Osteocyte (in vitro differentiated cells): ENCODE data around the gene SPDYE17. TPM values are rescaled to one million over a fixed set of nuclear protein-coding genes. Genes with fewer than 3 reads are reported as not detected.
"Not testable (repeated sequence)": the region's sequence is repeated elsewhere in the genome, so short reads cannot be mapped to it uniquely, and the experiment has no call there.

Experiments
- DNase-seq: peaks from one replicate; pipeline ENCODE4 v3.0.0; 2021; ENCODE audit warnings: mixed read lengths; ENCODE audit not compliant: unreplicated experiment; ENCODE audit errors: extremely low spot score
- H3K27ac Mint-ChIP-seq: one replicate; pipeline ENCODE4 v1.8.0; 2021; ENCODE audit warnings: mild to moderate bottlenecking, mixed read lengths; ENCODE audit not compliant: unreplicated experiment
- H3K27me3 Mint-ChIP-seq: one replicate; pipeline ENCODE4 v1.8.0; 2021; ENCODE audit warnings: mixed read lengths; ENCODE audit not compliant: unreplicated experiment
- H3K36me3 Mint-ChIP-seq: one replicate; pipeline ENCODE4 v1.8.0; 2021; ENCODE audit warnings: mixed read lengths; ENCODE audit not compliant: unreplicated experiment
- H3K4me1 Mint-ChIP-seq: one replicate; pipeline ENCODE4 v1.8.0; 2021; ENCODE audit warnings: mixed read lengths; ENCODE audit not compliant: unreplicated experiment
- H3K4me3 Mint-ChIP-seq: one replicate; pipeline ENCODE4 v1.8.0; 2021; ENCODE audit warnings: mild to moderate bottlenecking, moderate library complexity, mixed read lengths; ENCODE audit not compliant: unreplicated experiment
- H3K9me3 Mint-ChIP-seq: one replicate; pipeline ENCODE4 v1.8.0; 2021; ENCODE audit warnings: mixed read lengths; ENCODE audit not compliant: unreplicated experiment
- total RNA-seq: library from RNA; stranded (reverse); gene quantifications from 2 replicates; pipeline ENCODE4 v1.2.1, GENCODE V29; 2021

The SPDYE17 gene
- total RNA-seq, 1 donor from 2014 or later, result not detected

DNA sequence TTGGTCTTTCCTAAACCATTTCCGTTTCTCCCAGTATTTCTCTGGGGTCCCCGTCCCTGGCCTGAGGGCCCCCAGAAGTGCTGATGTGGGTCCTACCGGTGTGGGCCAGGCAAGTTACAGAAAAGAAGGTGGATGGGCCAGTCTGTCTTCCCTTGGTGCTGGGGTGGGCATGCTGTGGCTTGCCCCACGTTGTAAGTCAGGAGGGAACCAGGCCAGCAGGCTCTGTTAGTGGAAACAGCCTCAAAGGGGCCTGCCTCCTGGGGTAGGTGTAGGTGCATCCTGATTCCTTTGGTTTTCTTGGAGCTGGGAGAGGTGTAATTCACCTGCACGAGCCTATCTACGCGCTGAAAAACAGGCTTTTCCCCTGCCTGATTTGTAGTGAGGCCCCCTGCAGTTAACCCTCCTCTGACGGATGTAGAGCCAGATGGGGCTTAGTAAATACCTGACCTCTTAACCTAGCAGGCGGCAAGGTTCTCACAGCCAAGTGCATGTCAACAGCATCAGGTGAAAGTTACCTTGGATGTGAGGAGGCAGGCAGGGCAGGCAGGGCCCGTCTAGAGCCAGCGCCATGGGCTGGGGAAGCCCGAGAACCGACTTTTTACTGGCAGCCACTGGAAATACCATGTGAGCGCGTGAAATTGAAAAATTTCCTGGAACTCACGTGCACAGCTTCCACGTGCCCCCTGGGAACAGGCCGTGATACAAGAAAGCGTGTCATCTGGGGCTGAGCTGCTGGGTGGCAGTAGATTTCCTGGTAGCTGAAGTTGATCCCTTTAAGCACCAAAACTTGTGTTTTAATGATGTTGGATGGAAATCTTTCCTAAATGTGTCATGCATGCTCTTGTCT is 48.0 kb downstream of the SPDYE17 start:
- H3K27ac Mint-ChIP-seq, H3K4me3 Mint-ChIP-seq: not testable (repeated sequence)

DNA sequence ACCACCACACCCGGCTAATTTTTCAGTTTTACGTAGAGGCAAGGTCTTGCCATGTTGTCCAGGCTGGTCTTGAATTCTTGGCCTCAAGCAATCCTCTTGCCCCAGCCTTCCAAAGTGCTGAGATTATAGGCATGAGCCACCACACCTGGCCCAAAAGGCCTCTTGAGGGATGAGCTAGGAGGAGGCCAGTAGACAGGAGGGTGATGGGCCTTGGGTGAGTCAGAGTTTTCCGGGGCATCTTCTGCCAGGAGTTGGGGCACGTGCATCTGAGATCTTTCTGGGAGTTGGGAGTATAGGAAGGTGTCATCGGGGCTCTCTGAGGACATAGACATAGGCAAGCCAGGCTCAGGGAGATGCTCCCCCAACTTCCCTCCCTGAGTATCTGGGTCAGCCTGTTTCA is 48.8 kb downstream of the SPDYE17 start:
- not testable (repeated sequence) for H3K36me3 Mint-ChIP-seq, H3K27ac Mint-ChIP-seq, H3K4me3 Mint-ChIP-seq, DNase-seq, H3K27me3 Mint-ChIP-seq, H3K9me3 Mint-ChIP-seq, H3K4me1 Mint-ChIP-seq

More for the DNA sequence above, 48.0 kb downstream of the SPDYE17 start:
- not testable (repeated sequence) for DNase-seq, H3K4me1 Mint-ChIP-seq, H3K9me3 Mint-ChIP-seq, H3K27me3 Mint-ChIP-seq, H3K36me3 Mint-ChIP-seq

DNA sequence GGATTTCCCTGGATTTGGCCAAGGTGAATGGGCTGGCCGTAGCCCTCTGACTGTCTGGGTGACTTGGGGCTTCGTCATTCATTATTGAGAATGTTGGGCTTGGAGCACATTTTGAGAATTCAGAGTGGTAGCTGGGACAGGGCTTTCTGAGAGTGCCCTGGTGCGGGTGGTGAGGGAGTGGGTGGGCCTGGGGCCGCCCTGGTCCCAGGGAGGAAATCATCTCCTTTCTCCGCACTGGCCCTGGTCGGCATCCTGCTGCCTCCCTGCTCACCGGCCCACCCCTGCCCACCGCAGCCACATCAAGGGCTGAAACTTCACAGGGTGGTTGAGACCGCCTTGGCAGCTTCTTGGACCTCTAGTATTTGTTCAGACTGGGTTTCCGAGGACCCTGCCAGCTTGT is 49.7 kb downstream of the SPDYE17 start:
- H3K27me3 Mint-ChIP-seq, H3K9me3 Mint-ChIP-seq, H3K4me1 Mint-ChIP-seq, H3K27ac Mint-ChIP-seq, DNase-seq, H3K36me3 Mint-ChIP-seq, H3K4me3 Mint-ChIP-seq: not testable (repeated sequence)

DNA sequence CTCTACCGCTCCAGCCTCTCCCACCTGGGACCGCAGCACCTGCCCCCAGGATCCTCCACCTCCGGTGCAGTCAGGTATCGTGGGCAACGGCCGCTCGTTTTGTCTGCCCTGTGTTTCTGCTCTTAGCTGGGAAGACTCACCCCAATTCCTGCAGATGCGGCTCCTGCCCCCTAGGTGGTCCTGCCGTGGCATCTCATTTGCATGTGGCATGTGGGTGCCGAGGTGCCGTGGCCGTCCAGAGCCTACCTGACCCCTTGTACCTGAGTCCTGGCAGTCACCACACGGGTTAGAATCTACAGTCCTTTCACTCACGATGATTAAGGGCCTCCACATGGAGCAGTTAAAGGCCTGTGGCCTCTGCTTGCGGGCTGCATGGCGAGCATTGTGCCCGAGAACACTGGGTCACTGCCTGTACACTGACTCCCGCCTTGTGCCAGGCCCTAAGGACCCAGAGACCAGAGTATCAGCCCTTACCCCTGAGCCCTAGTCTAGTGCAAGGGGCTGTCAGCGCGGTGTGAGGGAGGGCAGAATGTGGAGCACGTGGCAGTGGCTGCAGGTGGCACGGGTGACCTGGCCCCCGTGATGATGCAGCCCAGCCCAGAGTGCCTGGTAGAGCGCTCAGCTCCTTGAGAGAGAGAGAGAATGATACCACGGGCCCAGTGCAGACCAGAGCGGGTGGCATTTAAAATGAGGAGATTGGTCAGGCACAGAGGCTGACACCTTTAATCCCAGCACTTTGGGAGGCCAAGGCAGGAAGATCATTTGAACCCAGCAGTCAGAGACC is 50.8 kb downstream of the SPDYE17 start:
- not testable (repeated sequence) for DNase-seq, H3K27ac Mint-ChIP-seq, H3K4me3 Mint-ChIP-seq, H3K36me3 Mint-ChIP-seq, H3K27me3 Mint-ChIP-seq, H3K4me1 Mint-ChIP-seq, H3K9me3 Mint-ChIP-seq

DNA sequence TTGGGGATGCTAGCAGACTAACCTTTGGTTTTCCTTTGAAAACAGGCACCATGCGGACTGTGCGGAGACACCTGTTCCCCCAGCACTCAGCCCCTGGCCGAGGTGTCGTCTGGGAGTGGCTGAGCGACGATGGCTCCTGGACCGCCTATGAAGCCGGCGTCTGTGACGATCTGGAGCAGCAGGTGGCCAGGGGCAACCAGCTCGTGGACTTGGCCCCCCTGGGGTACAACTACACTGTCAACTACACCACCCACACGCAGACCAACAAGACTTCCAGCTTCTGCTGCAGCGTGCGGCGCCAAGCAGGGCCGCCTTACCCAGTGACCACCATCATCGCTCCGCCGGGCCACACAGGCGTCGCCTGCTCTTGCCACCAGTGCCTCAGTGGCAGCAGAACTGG is 51.6 kb downstream of the SPDYE17 start:
- H3K9me3 Mint-ChIP-seq, H3K36me3 Mint-ChIP-seq, H3K27ac Mint-ChIP-seq, H3K4me1 Mint-ChIP-seq, H3K4me3 Mint-ChIP-seq, H3K27me3 Mint-ChIP-seq, DNase-seq: not testable (repeated sequence)

DNA sequence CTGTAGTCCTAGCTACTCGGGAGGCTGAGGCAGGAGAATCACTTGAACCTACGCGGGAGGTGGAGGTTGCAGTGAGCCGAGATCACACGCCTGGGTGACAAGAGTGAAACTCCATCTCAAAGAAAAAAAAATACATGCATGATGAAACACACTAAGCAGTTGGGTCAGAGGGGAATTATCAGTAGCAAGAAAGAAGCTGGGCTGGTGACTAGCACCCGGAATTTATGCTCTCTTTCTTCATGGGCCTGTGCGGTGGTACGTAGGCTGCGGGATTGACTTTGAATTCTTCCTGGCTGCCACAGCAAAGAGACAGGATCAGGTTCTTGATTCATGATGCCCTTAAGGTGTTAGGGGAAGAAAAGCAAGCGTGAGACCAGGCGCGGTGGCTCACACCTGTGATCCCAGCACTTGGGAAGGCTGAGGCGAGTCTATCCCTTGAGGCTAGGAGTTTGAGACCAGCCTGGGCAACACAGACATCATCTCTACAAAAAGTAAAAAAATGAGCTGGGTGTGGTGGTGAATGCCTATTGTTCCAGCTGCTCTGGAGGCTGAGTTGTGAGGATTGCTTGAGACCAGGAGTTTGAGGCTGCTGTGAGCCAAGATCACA is 54.3 kb downstream of the SPDYE17 start:
- not testable (repeated sequence) for H3K36me3 Mint-ChIP-seq, H3K27me3 Mint-ChIP-seq, DNase-seq, H3K4me1 Mint-ChIP-seq, H3K9me3 Mint-ChIP-seq, H3K4me3 Mint-ChIP-seq, H3K27ac Mint-ChIP-seq

DNA sequence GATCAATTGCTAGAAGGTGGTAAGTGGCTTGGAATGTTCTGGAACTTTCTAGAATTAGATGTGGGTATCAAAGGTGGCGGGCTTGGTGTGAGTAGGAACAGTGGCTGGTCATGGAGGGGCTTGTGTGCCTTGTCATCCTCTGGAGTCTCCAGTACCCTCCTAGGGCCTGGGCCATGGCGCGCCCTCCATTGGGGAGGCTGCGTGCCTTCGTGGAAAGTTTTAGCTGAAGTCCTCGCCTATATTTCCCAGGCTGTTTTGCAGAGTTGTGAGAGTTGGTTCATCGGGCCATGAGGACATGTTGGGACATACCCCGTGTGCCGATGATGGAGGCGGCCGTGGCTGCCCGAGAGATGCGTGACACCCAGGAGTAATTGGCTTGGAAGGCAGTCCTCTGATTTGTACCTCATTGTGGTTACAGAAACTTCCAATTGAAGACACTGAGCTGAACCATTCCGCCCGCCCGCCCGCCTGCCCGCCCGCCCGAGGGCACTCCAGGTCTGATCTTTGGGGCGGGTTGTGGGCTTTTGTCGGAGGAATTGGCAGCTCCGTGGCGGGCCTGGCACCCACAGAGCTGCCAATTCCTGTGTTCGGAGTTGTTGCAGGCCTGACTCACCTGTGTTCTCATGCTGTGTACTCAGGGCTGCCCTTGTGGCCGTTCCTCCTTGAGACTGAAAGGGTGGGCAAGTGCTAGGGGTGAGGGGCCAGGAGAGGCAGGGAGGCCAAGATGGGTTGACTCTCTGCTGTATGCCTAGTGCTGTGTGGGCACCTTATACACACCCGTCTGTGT is 57.2 kb downstream of the SPDYE17 start:
- not testable (repeated sequence) for H3K4me1 Mint-ChIP-seq

DNA sequence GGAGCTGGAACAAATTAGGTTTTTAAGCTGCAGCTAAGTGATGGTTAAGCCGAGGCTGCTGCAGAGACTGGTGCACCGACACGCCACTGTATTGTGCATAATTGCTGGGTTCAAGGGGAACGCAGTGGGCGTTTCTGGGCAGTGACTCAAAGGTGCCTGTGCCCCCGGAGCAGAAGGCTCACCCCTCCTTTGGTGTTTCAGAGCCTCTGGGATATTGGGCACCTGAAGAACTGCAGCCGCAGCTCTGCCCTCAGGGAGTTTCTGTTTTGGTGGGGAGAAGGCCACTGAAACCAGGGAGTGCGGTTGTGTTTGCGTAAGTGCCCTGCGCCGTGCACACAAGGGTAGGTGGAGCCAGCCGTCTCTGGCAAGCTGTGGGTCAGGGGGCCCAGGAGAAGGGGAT is 57.8 kb downstream of the SPDYE17 start:
- H3K27ac Mint-ChIP-seq, DNase-seq, H3K4me1 Mint-ChIP-seq, H3K4me3 Mint-ChIP-seq, H3K27me3 Mint-ChIP-seq, H3K36me3 Mint-ChIP-seq, H3K9me3 Mint-ChIP-seq: not testable (repeated sequence)

More for the DNA sequence above, 57.2 kb downstream of the SPDYE17 start:
- H3K4me3 Mint-ChIP-seq, H3K27ac Mint-ChIP-seq, H3K9me3 Mint-ChIP-seq, DNase-seq, H3K36me3 Mint-ChIP-seq, H3K27me3 Mint-ChIP-seq: not testable (repeated sequence)

DNA sequence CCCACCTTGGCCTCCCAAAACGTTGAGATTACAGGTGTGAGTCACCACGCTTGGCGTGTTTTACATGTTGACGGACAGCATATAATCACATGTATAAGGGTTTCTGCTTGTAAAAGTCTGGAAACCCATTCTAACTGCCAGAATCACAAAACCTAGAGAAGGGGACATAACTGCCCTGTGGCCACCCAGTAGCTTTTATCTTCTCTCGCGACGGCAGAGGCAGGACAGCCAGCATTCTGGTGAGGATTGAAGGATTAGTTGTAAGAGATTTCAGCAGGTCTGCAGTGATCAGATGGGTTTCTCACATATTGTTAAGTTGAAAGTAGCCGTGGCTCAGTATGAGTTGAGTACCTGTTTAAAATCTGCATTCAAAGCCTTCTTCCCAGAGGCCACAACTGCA is 59.8 kb downstream of the SPDYE17 start:
- H3K27ac Mint-ChIP-seq, DNase-seq, H3K9me3 Mint-ChIP-seq, H3K36me3 Mint-ChIP-seq, H3K4me1 Mint-ChIP-seq, H3K27me3 Mint-ChIP-seq, H3K4me3 Mint-ChIP-seq: not testable (repeated sequence)
